ENCODE measurements around the gene PTPRM.

PTPRM gene

GRCh38 chr18:7766346-7766745 lies 199.2 kb downstream of the PTPRM start:
- ATAC-seq, result no peak; the same call in 2 of the 3 replicates

GRCh38 chr18:7766817-7767216 lies 199.7 kb downstream of the PTPRM start:
- TF ChIP-seq TCF4 (CRISPR knock-in tag; IDR thresholded peaks at IDR 0.05; ENCODE audit: borderline replicate concordance), result peak; percentile 29; the same call in 1 of the 2 replicates
- no peak for TF ChIP-seq CREB5 (CRISPR knock-in tag; IDR thresholded peaks at IDR 0.05; ENCODE audit: low read depth)
- no peak for ATAC-seq

More at GRCh38 chr18:7766346-7766745, 199.2 kb downstream of the PTPRM start:
- no peak for TF ChIP-seq CSDC2 (CRISPR knock-in tag; IDR thresholded peaks at IDR 0.05)

- ATAC-seq, result no peak
- TF ChIP-seq GLIS3 (CRISPR knock-in tag; IDR thresholded peaks at IDR 0.05), result no peak
- TF ChIP-seq SNAI2 (CRISPR knock-in tag; IDR thresholded peaks at IDR 0.05), result no peak
- TF ChIP-seq ISL1 (CRISPR knock-in tag; IDR thresholded peaks at IDR 0.05), result no peak
- no peak for TF ChIP-seq BACH2 (CRISPR knock-in tag; IDR thresholded peaks at IDR 0.05; ENCODE audit: borderline replicate concordance)
- TF ChIP-seq ZFP30 (CRISPR knock-in tag; IDR thresholded peaks at IDR 0.05), result no peak
Measured at GRCh38 chr18:7770908-7771307, 203.8 kb downstream of the PTPRM start.

GRCh38 chr18:7772510-7772888 lies 205.4 kb downstream of the PTPRM start:
- no peak for ATAC-seq
- TF ChIP-seq GLIS3 (CRISPR knock-in tag; IDR thresholded peaks at IDR 0.05) (no peak), ZC3H10 (CRISPR knock-in tag; IDR thresholded peaks at IDR 0.05) (no peak), ZNF8 (CRISPR knock-in tag; IDR thresholded peaks at IDR 0.05) (no peak), POU6F1 (CRISPR knock-in tag; IDR thresholded peaks at IDR 0.05; ENCODE audit: borderline replicate concordance, low read depth) (no peak), TCF4 (CRISPR knock-in tag; IDR thresholded peaks at IDR 0.05; ENCODE audit: borderline replicate concordance) (no peak), ESRRG (CRISPR knock-in tag; IDR thresholded peaks at IDR 0.05) (no peak), BACH2 (CRISPR knock-in tag; IDR thresholded peaks at IDR 0.05; ENCODE audit: borderline replicate concordance) (no peak), ZFP30 (CRISPR knock-in tag; IDR thresholded peaks at IDR 0.05) (no peak), CSDC2 (CRISPR knock-in tag; IDR thresholded peaks at IDR 0.05) (no peak), ZNF70 (CRISPR knock-in tag; IDR thresholded peaks at IDR 0.05) (no peak), ZFP3 (CRISPR knock-in tag; IDR thresholded peaks at IDR 0.05) (no peak), RARB (CRISPR knock-in tag; IDR thresholded peaks at IDR 0.05) (no peak), ARNTL (CRISPR knock-in tag; IDR thresholded peaks at IDR 0.05; ENCODE audit: borderline replicate concordance, low read depth) (no peak), SNAI2 (CRISPR knock-in tag; IDR thresholded peaks at IDR 0.05) (no peak), CSRNP3 (CRISPR knock-in tag; IDR thresholded peaks at IDR 0.05) (no peak), ZNF565 (CRISPR knock-in tag; conservative IDR thresholded peaks at IDR 0.05; ENCODE audit: low read depth) (no peak)
- TF ChIP-seq, protein P1, sequence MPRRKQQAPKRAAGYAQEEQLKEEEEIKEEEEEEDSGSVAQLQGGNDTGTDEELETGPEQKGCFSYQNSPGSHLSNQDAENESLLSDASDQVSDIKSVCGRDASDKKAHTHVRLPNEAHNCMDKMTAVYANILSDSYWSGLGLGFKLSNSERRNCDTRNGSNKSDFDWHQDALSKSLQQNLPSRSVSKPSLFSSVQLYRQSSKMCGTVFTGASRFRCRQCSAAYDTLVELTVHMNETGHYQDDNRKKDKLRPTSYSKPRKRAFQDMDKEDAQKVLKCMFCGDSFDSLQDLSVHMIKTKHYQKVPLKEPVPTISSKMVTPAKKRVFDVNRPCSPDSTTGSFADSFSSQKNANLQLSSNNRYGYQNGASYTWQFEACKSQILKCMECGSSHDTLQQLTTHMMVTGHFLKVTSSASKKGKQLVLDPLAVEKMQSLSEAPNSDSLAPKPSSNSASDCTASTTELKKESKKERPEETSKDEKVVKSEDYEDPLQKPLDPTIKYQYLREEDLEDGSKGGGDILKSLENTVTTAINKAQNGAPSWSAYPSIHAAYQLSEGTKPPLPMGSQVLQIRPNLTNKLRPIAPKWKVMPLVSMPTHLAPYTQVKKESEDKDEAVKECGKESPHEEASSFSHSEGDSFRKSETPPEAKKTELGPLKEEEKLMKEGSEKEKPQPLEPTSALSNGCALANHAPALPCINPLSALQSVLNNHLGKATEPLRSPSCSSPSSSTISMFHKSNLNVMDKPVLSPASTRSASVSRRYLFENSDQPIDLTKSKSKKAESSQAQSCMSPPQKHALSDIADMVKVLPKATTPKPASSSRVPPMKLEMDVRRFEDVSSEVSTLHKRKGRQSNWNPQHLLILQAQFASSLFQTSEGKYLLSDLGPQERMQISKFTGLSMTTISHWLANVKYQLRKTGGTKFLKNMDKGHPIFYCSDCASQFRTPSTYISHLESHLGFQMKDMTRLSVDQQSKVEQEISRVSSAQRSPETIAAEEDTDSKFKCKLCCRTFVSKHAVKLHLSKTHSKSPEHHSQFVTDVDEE (CRISPR knock-in tag; IDR thresholded peaks at IDR 0.05), result no peak
- TF ChIP-seq, protein P2, sequence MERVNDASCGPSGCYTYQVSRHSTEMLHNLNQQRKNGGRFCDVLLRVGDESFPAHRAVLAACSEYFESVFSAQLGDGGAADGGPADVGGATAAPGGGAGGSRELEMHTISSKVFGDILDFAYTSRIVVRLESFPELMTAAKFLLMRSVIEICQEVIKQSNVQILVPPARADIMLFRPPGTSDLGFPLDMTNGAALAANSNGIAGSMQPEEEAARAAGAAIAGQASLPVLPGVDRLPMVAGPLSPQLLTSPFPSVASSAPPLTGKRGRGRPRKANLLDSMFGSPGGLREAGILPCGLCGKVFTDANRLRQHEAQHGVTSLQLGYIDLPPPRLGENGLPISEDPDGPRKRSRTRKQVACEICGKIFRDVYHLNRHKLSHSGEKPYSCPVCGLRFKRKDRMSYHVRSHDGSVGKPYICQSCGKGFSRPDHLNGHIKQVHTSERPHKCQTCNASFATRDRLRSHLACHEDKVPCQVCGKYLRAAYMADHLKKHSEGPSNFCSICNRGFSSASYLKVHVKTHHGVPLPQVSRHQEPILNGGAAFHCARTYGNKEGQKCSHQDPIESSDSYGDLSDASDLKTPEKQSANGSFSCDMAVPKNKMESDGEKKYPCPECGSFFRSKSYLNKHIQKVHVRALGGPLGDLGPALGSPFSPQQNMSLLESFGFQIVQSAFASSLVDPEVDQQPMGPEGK (CRISPR knock-in tag; IDR thresholded peaks at IDR 0.05; ENCODE audit: borderline replicate concordance), result no peak

Measured in SK-N-SH treated with all-trans-retinoic acid at 6 μM for 48 hours (cell line).